Colonic mucosa (tissue), 4 donors: ENCODE results near the gene TRPM3. TPM values are rescaled to one million over a fixed set of nuclear protein-coding genes. Genes with fewer than 3 reads are reported as not detected.

ENCODE experiments used
- DNase-seq: peaks from one replicate; pipeline ENCODE4 v3.0.0-alpha.2; 2020
- H3K27ac ChIP-seq: fragments of 200-600 bp; one replicate; pipeline ENCODE4 v1.8.0; 2021
- H3K27me3 ChIP-seq: fragments of 200-600 bp; one replicate; pipeline ENCODE4 v1.8.0; 2021
- H3K36me3 ChIP-seq: fragments of 200-600 bp; one replicate; pipeline ENCODE4 v1.8.0; 2021
- H3K4me1 ChIP-seq: fragments of 200-600 bp; one replicate; pipeline ENCODE4 v1.8.0; 2021; ENCODE audit warnings: mild to moderate bottlenecking
- H3K4me3 ChIP-seq: fragments of 200-600 bp; one replicate; pipeline ENCODE4 v1.8.0; 2021
- H3K9ac ChIP-seq, 2 donors: one replicate each; pipeline ENCODE4 v1.7.0; 2013; ENCODE audit warnings: control low read depth in 2 of 2, low read depth in 2 of 2, low read length in 2 of 2
- H3K9me3 ChIP-seq: fragments of 200-600 bp; one replicate; pipeline ENCODE4 v1.8.0; 2021
- intact Hi-C: fragments of 100-400 bp; cut with DNase I; formaldehyde crosslinking; loops from one replicate; pipeline ENCODE4 v1.14.1; 2022
- total RNA-seq, 2 donors: library from RNA; stranded (reverse); fragmentation: NEBNext Ultra II Directional in 1 of 2; extraction: Animal tissue kit (Norgen Biotek cat#: 25700) in 1 of 2; gene quantifications; one replicate each; pipeline ENCODE4 v1.2.1, GENCODE V29; 2021
- TF ChIP-seq, protein P1 (sequence below): fragments of 200-600 bp; IDR thresholded peaks from one replicate; pipeline ENCODE4 v1.8.0; 2022; ENCODE audit warnings: antibody characterized with exemption, mild to moderate bottlenecking
- donor health status: healthy.
- donor health status: DM: no; HTN: no; CAD: no.
- donor health status: DM: no; HTN: no; CAD: no.

Gene TRPM3
- total RNA-seq, 2 donors from 2014 or later, result 0.32 to 0.35 TPM

DNA sequence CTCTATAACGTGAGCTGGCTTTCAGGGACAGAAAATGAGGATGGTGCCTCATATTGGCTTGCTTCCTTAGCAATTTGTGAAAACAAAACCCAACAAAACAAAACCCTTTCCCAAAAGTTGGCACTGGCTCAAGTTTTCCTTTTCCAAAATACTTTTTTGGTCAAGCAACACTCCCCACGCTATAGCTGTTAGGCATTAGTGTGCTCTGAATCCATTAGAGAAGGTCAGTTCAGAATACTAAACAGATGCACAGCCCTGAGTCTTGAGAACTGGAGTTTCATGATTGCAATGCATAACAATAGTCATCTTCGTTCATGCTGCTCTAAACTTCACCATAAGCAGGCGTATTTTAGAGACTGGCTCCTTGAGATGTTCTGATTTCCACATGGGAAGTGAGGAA lies 534.9 kb downstream of the TRPM3 start:
- Histone ChIP-seq H3K36me3 (no peaks in the 10 kb centered on the region), H3K9me3 (no peaks in the 10 kb centered on the region), H3K27me3 (no peaks in the 10 kb centered on the region), H3K4me3 (no peak overlapping the region), H3K4me1 (no peaks in the 10 kb centered on the region), H3K9ac (no peak overlapping the region), H3K27ac (no peak overlapping the region)
- TF ChIP-seq, protein P1, sequence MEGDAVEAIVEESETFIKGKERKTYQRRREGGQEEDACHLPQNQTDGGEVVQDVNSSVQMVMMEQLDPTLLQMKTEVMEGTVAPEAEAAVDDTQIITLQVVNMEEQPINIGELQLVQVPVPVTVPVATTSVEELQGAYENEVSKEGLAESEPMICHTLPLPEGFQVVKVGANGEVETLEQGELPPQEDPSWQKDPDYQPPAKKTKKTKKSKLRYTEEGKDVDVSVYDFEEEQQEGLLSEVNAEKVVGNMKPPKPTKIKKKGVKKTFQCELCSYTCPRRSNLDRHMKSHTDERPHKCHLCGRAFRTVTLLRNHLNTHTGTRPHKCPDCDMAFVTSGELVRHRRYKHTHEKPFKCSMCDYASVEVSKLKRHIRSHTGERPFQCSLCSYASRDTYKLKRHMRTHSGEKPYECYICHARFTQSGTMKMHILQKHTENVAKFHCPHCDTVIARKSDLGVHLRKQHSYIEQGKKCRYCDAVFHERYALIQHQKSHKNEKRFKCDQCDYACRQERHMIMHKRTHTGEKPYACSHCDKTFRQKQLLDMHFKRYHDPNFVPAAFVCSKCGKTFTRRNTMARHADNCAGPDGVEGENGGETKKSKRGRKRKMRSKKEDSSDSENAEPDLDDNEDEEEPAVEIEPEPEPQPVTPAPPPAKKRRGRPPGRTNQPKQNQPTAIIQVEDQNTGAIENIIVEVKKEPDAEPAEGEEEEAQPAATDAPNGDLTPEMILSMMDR, result no peak
- intact Hi-C loops, result no loop called here
- DNase-seq, result no peak

DNA sequence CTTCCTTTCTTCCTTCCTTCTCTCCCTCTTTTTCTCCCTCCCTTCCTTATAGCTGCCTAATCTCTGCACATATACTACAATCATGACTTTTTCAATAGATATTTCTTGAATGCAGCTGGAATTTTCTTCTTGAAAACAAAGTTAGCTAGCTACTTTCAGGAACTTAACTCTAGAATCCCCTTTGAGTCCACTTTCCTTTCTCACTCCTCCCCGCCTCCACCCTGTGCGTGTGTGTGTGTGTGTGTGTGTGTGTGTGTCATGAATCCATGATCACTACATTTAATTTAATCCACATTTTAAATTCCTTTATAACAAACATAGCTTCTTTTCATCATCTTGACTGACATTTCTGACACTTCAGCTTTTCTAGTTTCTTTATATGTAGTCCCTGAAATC lies 539.5 kb downstream of the TRPM3 start:
- no peak overlapping the region for H3K27ac ChIP-seq
- no peak for DNase-seq
- no peaks in the 10 kb centered on the region for H3K27me3 ChIP-seq
- intact Hi-C loops, result no loop called here
- H3K9ac ChIP-seq, result no peak overlapping the region
- no peaks in the 10 kb centered on the region for H3K4me1 ChIP-seq
- H3K9me3 ChIP-seq, result no peaks in the 10 kb centered on the region
- H3K4me3 ChIP-seq, result no peak overlapping the region
- H3K36me3 ChIP-seq, result no peaks in the 10 kb centered on the region
- TF ChIP-seq, protein P1, result no peak

DNA sequence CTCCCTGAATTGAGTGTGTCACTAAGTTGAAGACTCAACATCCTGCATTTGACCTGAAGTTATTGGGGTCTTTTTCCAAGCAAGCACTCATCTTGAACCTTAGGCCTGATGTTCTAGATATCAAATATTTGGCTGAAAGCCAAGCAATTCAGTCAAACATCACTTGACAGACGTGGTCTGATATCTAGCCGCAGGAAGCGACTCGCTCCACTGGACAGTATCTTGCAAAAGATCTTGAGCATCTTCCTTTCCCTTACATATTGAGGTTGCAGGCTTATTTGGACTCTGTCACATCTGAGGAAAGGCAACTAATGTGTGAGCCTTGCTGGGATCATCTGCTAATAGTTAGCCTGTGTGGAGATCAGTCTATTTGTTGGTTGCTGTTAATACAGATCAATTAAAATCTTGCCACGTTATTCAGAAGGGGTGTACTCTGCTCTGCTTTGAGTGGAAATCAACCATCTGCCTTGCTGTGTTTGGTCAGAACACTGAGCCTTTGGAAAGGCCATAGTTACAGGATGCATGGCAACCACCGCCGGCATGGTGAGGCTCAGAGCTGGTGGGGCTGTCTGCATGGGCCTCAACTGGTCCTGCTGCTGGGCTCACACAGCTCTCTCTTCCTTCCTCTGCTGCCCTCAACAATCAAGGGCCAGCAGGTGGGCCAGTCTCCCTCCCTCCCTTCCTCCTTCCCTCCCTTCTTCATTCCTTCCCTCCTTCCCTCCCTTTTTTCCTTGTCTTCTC lies 540.0 kb downstream of the TRPM3 start:
- intact Hi-C loops, result no loop called here
- H3K36me3 ChIP-seq, result no peaks in the 10 kb centered on the region
- no peak overlapping the region for H3K27ac ChIP-seq
- TF ChIP-seq, protein P1, result no peak
- H3K9me3 ChIP-seq, result no peaks in the 10 kb centered on the region
- H3K9ac ChIP-seq, result no peak overlapping the region
- no peak overlapping the region for H3K4me3 ChIP-seq
- H3K4me1 ChIP-seq, result no peaks in the 10 kb centered on the region
- DNase-seq, result no peak
- no peaks in the 10 kb centered on the region for H3K27me3 ChIP-seq

DNA sequence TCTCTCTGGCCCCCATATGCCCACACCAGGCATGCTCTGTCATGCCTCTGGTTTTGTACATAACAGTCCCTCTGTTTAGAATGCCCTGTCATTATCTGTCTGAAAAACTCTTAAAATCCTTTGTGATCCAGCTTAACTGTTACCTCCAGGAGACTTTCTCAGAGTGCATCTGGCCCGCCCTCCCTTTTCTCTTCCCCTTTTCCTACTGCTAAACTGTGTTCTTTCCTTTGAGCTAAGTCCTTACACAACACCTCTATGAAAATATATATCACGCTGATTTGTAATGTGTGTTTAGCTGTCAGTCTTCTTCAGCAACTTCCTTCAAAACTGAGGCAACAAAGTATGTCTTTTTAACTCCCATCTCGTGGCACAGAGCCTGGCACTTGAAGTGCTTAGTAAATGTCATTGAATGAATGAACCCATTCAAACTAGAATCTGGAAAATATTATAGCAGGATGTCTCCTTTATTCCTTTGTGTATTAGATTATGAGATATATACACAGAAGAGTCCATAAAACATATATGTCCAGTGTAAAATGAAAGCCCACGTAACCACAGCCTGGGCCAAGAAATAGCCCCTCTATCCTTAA lies 540.7 kb downstream of the TRPM3 start:
- no peaks in the 10 kb centered on the region for H3K27me3 ChIP-seq
- no peaks in the 10 kb centered on the region for H3K9me3 ChIP-seq
- H3K9ac ChIP-seq, result no peak overlapping the region
- intact Hi-C loops, result no loop called here
- TF ChIP-seq, protein P1, result no peak
- H3K4me1 ChIP-seq, result no peaks in the 10 kb centered on the region
- no peak for DNase-seq
- H3K4me3 ChIP-seq, result no peak overlapping the region
- no peak overlapping the region for H3K27ac ChIP-seq
- H3K36me3 ChIP-seq, result no peaks in the 10 kb centered on the region

DNA sequence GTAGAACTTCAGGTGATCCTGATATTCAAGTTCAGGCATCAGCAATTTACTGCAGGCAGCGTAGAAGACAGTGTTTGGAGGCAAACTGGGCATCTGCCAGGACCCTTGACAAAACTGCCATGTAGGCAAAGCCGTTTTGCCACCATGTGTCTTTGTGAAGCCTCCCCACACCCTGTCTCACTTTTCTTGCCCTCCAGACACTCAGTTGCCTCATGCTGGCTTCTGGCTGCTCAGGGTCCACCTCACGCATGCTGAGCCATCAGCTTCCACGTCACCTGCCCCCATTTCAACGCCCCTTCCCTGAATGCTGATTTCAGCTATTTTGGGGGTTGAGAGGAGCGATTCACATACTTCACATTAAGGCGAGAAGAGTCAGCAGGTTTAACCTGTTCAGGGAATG lies 541.7 kb downstream of the TRPM3 start:
- no peak for DNase-seq
- H3K27me3 ChIP-seq, result no peaks in the 10 kb centered on the region
- no peak overlapping the region for H3K27ac ChIP-seq
- no peaks in the 10 kb centered on the region for H3K36me3 ChIP-seq
- H3K4me3 ChIP-seq, result no peak overlapping the region
- no peak overlapping the region for H3K9ac ChIP-seq
- no peaks in the 10 kb centered on the region for H3K4me1 ChIP-seq
- intact Hi-C loops, result no loop called here
- TF ChIP-seq, protein P1, result no peak
- H3K9me3 ChIP-seq, result no peaks in the 10 kb centered on the region
